ENCODE measurements around the gene TSR3. TPM values are rescaled to one million over a fixed set of nuclear protein-coding genes. Genes with fewer than 3 reads are reported as not detected.

Gene TSR3
- total RNA-seq, 6 experiments from 2014 or later: 73.7 to 84.6 (median 78.1) TPM

GRCh38 chr16:1338855-1339675, 12.6 kb downstream of the TSR3 start:
- no peak for TF ChIP-seq CTCF (IDR thresholded peaks at IDR 0.05)
- Mint-ChIP-seq H3K27ac (no peak overlapping the region), H3K27me3 (ENCODE audit: insufficient read depth) (peaks cover 17% of the 10 kb centered on the region), H3K9me3 (no peaks in the 10 kb centered on the region), H3K36me3 (ENCODE audit: low read depth) (no peaks in the 10 kb centered on the region), H3K4me1 (ENCODE audit: low read depth) (no peaks in the 10 kb centered on the region), H3K4me3 (no peak overlapping the region)
- DNase-seq: no peak

- H3K36me3 Mint-ChIP-seq (ENCODE audit: low read depth): no peaks in the 10 kb centered on the region
- no peak overlapping the region for H3K4me3 Mint-ChIP-seq
- no peaks in the 10 kb centered on the region for H3K9me3 Mint-ChIP-seq
- no peaks in the 10 kb centered on the region for H3K4me1 Mint-ChIP-seq (ENCODE audit: low read depth)
- TF ChIP-seq CTCF (IDR thresholded peaks at IDR 0.05): peak; percentile 48
- peaks cover 17% of the 10 kb centered on the region for H3K27me3 Mint-ChIP-seq (ENCODE audit: insufficient read depth)
- H3K27ac Mint-ChIP-seq: no peak overlapping the region
- DNase-seq: no peak
Measured at GRCh38 chr16:1338119-1338730, 13.5 kb downstream of the TSR3 start.

- peaks cover 17% of the 10 kb centered on the region for H3K27me3 Mint-ChIP-seq (ENCODE audit: insufficient read depth)
- no peak overlapping the region for H3K4me3 Mint-ChIP-seq
- H3K36me3 Mint-ChIP-seq (ENCODE audit: low read depth): no peaks in the 10 kb centered on the region
- DNase-seq: no peak
- no peaks in the 10 kb centered on the region for H3K9me3 Mint-ChIP-seq
- H3K27ac Mint-ChIP-seq: no peak overlapping the region
- H3K4me1 Mint-ChIP-seq (ENCODE audit: low read depth): no peaks in the 10 kb centered on the region
- TF ChIP-seq CTCF (IDR thresholded peaks at IDR 0.05): no peak
Measured at GRCh38 chr16:1337486-1337885, 14.2 kb downstream of the TSR3 start.

- Mint-ChIP-seq H3K27ac (no peak overlapping the region), H3K4me3 (no peak overlapping the region)
Measured at GRCh38 chr16:1336619-1337018, 15.1 kb downstream of the TSR3 start.

GRCh38 chr16:1335996-1336395, 15.7 kb downstream of the TSR3 start:
- no peaks in the 10 kb centered on the region for H3K9me3 Mint-ChIP-seq
- H3K27me3 Mint-ChIP-seq (ENCODE audit: insufficient read depth): peaks cover 19% of the 10 kb centered on the region
- no peaks in the 10 kb centered on the region for H3K36me3 Mint-ChIP-seq (ENCODE audit: low read depth)
- DNase-seq: no peak
- H3K4me1 Mint-ChIP-seq (ENCODE audit: low read depth): peaks cover 6% of the 10 kb centered on the region; the same call in 1 of the 2 replicates
- peak; percentile 14; the same call in 1 of the 2 replicates for TF ChIP-seq CTCF (IDR thresholded peaks at IDR 0.05)
- H3K27ac Mint-ChIP-seq: no peak overlapping the region
- H3K4me3 Mint-ChIP-seq: no peak overlapping the region

More at GRCh38 chr16:1336619-1337018, 15.1 kb downstream of the TSR3 start:
- Mint-ChIP-seq H3K27me3 (ENCODE audit: insufficient read depth) (peaks cover 19% of the 10 kb centered on the region), H3K4me1 (ENCODE audit: low read depth) (peaks cover 2% of the 10 kb centered on the region; the same call in 1 of the 2 replicates), H3K36me3 (ENCODE audit: low read depth) (no peaks in the 10 kb centered on the region), H3K9me3 (no peaks in the 10 kb centered on the region)
- DNase-seq: no peak
- TF ChIP-seq CTCF (IDR thresholded peaks at IDR 0.05): no peak

Data from HFFc6 (cell line).